AG04450 (cell line): ENCODE results near the gene RIC8B. TPM values are rescaled to one million over a fixed set of nuclear protein-coding genes. Genes with fewer than 3 reads are reported as not detected.

Experiments
- CTCF ChIA-PET: fragments of 300-600, 350-600 bp; formaldehyde crosslinking; extraction: SDS; loops from one replicate; lab custom pipeline; 2022; ENCODE audit warnings: antibody characterized with exemption, inconsistent platforms; lab: Charles Lee
- POLR2A ChIA-PET: fragments of 350-600 bp; formaldehyde crosslinking; extraction: SDS; loops from one replicate; lab custom pipeline; 2021; ENCODE audit warnings: antibody characterized with exemption, inconsistent platforms; lab: Yijun Ruan, JAX
- DNase-seq: peaks from one replicate; pipeline ENCODE4 v3.0.0-alpha.2; 2011; ENCODE audit warnings: low read depth, low spot score
- H3K27ac ChIP-seq: one replicate; pipeline ENCODE4 v1.5.1; 2012; ENCODE audit warnings: low read depth, low read length, control low read depth
- H3K27me3 ChIP-seq: one replicate; pipeline ENCODE4 v1.6.0; 2012; ENCODE audit warnings: low read length; ENCODE audit not compliant: control insufficient read depth, insufficient read depth
- H3K4me3 ChIP-seq: 2 replicates; pipeline ENCODE4 v1.5.1; 2011; ENCODE audit warnings: mild to moderate bottlenecking, low read depth, low read length, control low read depth
- H3K9me3 ChIP-seq: 2 replicates; pipeline ENCODE4 v1.5.1; 2012; ENCODE audit warnings: low read length; ENCODE audit not compliant: control insufficient read depth, insufficient read depth
- CTCF ChIP-seq: IDR thresholded peaks from 2 replicates; pipeline ENCODE4 v1.5.1; 2011; ENCODE audit warnings: low read depth, low read length, control low read depth, inconsistent platforms
- polyA plus RNA-seq: library from polyadenylated mRNA; depleted of rRNA; stranded (reverse); fragments of >200 nt; gene quantifications from 2 replicates; pipeline ENCODE4 v1.2.3, GENCODE V29; 2011

Gene RIC8B
- polyA plus RNA-seq, 1 experiment, result 11.2 TPM

GRCh38 chr12:106740818-106741217 is 33.7 kb upstream of the RIC8B start:
- no peak for TF ChIP-seq CTCF
- ChIA-PET CTCF (interaction anchor here (0.6 to 0.8 kb wide), 2 partner anchors 101 to 103 kb away, joined by 3 read pairs; no protein-coding TSS in a partner anchor), POLR2A (no interaction called here)
- no peak for DNase-seq
- H3K9me3 ChIP-seq, result no peaks in the 10 kb centered on the region
- H3K27me3 ChIP-seq, result peaks cover 9% of the 10 kb centered on the region
- H3K4me3 ChIP-seq, result no peak overlapping the region
- no peak overlapping the region for H3K27ac ChIP-seq

- no peak for DNase-seq
- ChIA-PET POLR2A (no interaction called here), CTCF (interaction anchor here (0.6 to 0.8 kb wide), 2 partner anchors 101 to 102 kb away, joined by 3 read pairs; no protein-coding TSS in a partner anchor)
- peaks cover 9% of the 10 kb centered on the region for H3K27me3 ChIP-seq
- no peak overlapping the region for H3K27ac ChIP-seq
- no peaks in the 10 kb centered on the region for H3K9me3 ChIP-seq
- TF ChIP-seq CTCF, result no peak
- no peak overlapping the region for H3K4me3 ChIP-seq
These were observed 33.2 kb upstream of the RIC8B start for GRCh38 chr12:106741247-106741646.

GRCh38 chr12:106743270-106743988 is 31.1 kb upstream of the RIC8B start:
- peaks cover 2% of the 10 kb centered on the region for H3K27me3 ChIP-seq
- POLR2A ChIA-PET, result no interaction called here
- TF ChIP-seq CTCF, result no peak
- H3K27ac ChIP-seq, result no peak overlapping the region
- CTCF ChIA-PET, result no interaction called here
- no peaks in the 10 kb centered on the region for H3K9me3 ChIP-seq
- DNase-seq, result no peak
- H3K4me3 ChIP-seq, result no peak overlapping the region

DNA sequence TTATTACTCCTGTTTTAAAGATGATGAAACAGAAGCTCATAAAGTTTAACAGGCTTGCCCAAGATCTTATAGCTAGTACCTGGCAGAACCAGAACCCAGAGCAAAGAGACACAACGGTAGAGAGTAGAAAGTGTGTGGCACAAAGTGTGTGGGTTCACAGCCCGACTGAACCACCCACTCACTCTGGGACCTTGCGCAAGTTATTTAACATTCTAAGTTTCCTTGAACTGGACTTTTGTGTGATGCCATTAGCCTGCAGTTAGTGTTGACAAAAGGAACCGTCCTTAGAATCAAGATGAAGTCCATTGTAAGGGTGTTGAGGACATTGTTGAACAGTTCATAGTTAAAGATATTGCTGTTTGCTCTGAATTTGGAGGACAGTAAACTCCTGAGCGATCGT is 29.9 kb upstream of the RIC8B start:
- H3K4me3 ChIP-seq, result no peak overlapping the region
- DNase-seq, result no peak
- CTCF ChIA-PET, result no interaction called here
- TF ChIP-seq CTCF, result no peak
- H3K27me3 ChIP-seq, result peaks cover 2% of the 10 kb centered on the region
- H3K9me3 ChIP-seq, result no peaks in the 10 kb centered on the region
- no peak overlapping the region for H3K27ac ChIP-seq
- POLR2A ChIA-PET, result no interaction called here

- Histone ChIP-seq H3K27ac (no peak overlapping the region), H3K4me3 (no peak overlapping the region), H3K9me3 (no peaks in the 10 kb centered on the region), H3K27me3 (peaks cover 2% of the 10 kb centered on the region)
- no peak for DNase-seq
- CTCF ChIA-PET, result no interaction called here
- POLR2A ChIA-PET, result no interaction called here
- no peak for TF ChIP-seq CTCF
These were observed 29.2 kb upstream of the RIC8B start for GRCh38 chr12:106745181-106745745.
